ENCODE results near the gene C1orf35.

C1orf35 gene

GRCh38 chr1:228143480-228144192, 40.5 kb upstream of the C1orf35 start:
- no peak for ATAC-seq
- TF ChIP-seq ZNF565 (CRISPR knock-in tag; conservative IDR thresholded peaks at IDR 0.05; ENCODE audit: low read depth), result no peak
- no peak for TF ChIP-seq POU6F1 (CRISPR knock-in tag; IDR thresholded peaks at IDR 0.05; ENCODE audit: borderline replicate concordance, low read depth)
- no peak for TF ChIP-seq RARB (CRISPR knock-in tag; IDR thresholded peaks at IDR 0.05)
- TF ChIP-seq BACH2 (CRISPR knock-in tag; IDR thresholded peaks at IDR 0.05; ENCODE audit: borderline replicate concordance), result no peak
- TF ChIP-seq PPARA (CRISPR knock-in tag; IDR thresholded peaks at IDR 0.05; ENCODE audit: borderline replicate concordance), result no peak
- TF ChIP-seq ZFP30 (CRISPR knock-in tag; IDR thresholded peaks at IDR 0.05), result no peak
- TF ChIP-seq, protein P1, sequence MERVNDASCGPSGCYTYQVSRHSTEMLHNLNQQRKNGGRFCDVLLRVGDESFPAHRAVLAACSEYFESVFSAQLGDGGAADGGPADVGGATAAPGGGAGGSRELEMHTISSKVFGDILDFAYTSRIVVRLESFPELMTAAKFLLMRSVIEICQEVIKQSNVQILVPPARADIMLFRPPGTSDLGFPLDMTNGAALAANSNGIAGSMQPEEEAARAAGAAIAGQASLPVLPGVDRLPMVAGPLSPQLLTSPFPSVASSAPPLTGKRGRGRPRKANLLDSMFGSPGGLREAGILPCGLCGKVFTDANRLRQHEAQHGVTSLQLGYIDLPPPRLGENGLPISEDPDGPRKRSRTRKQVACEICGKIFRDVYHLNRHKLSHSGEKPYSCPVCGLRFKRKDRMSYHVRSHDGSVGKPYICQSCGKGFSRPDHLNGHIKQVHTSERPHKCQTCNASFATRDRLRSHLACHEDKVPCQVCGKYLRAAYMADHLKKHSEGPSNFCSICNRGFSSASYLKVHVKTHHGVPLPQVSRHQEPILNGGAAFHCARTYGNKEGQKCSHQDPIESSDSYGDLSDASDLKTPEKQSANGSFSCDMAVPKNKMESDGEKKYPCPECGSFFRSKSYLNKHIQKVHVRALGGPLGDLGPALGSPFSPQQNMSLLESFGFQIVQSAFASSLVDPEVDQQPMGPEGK (CRISPR knock-in tag; IDR thresholded peaks at IDR 0.05; ENCODE audit: borderline replicate concordance), result no peak
- no peak for TF ChIP-seq ZNF70 (CRISPR knock-in tag; IDR thresholded peaks at IDR 0.05)
- TF ChIP-seq ESRRG (CRISPR knock-in tag; IDR thresholded peaks at IDR 0.05), result no peak

GRCh38 chr1:228142701-228143136, 39.6 kb upstream of the C1orf35 start:
- ATAC-seq, result no peak
- TF ChIP-seq ISL1 (CRISPR knock-in tag; IDR thresholded peaks at IDR 0.05) (no peak), GLIS3 (CRISPR knock-in tag; IDR thresholded peaks at IDR 0.05) (no peak)

- TF ChIP-seq POU6F1 (CRISPR knock-in tag; IDR thresholded peaks at IDR 0.05; ENCODE audit: borderline replicate concordance, low read depth) (no peak), OSR1 (CRISPR knock-in tag; IDR thresholded peaks at IDR 0.05) (no peak), ZC3H10 (CRISPR knock-in tag; IDR thresholded peaks at IDR 0.05) (no peak), TOX (CRISPR knock-in tag; IDR thresholded peaks at IDR 0.05; ENCODE audit: borderline replicate concordance) (no peak), TCF4 (CRISPR knock-in tag; IDR thresholded peaks at IDR 0.05; ENCODE audit: borderline replicate concordance) (no peak), ARNTL (CRISPR knock-in tag; IDR thresholded peaks at IDR 0.05; ENCODE audit: borderline replicate concordance, low read depth) (no peak), SNAI2 (CRISPR knock-in tag; IDR thresholded peaks at IDR 0.05) (no peak), RARB (CRISPR knock-in tag; IDR thresholded peaks at IDR 0.05) (no peak), PPARA (CRISPR knock-in tag; IDR thresholded peaks at IDR 0.05; ENCODE audit: borderline replicate concordance) (no peak), ZFP3 (CRISPR knock-in tag; IDR thresholded peaks at IDR 0.05) (no peak), ZNF70 (CRISPR knock-in tag; IDR thresholded peaks at IDR 0.05) (no peak), GLIS3 (CRISPR knock-in tag; IDR thresholded peaks at IDR 0.05) (no peak), ZFP30 (CRISPR knock-in tag; IDR thresholded peaks at IDR 0.05) (no peak), CSRNP3 (CRISPR knock-in tag; IDR thresholded peaks at IDR 0.05) (no peak)
- TF ChIP-seq, protein P1 (CRISPR knock-in tag; IDR thresholded peaks at IDR 0.05; ENCODE audit: borderline replicate concordance), result no peak
- ATAC-seq, result no peak
These were observed 39.1 kb upstream of the C1orf35 start for GRCh38 chr1:228142155-228142691.
